ENCODE results near the gene LCA5.

Gene LCA5

GRCh38 chr6:79520534-79520933, 16.7 kb downstream of the LCA5 start:
- no peak overlapping the region for H3K4me3 ChIP-seq (ENCODE audit: low read depth, low read length)
- no peak for DNase-seq (ENCODE audit: low read depth)
- TF ChIP-seq, protein P1, sequence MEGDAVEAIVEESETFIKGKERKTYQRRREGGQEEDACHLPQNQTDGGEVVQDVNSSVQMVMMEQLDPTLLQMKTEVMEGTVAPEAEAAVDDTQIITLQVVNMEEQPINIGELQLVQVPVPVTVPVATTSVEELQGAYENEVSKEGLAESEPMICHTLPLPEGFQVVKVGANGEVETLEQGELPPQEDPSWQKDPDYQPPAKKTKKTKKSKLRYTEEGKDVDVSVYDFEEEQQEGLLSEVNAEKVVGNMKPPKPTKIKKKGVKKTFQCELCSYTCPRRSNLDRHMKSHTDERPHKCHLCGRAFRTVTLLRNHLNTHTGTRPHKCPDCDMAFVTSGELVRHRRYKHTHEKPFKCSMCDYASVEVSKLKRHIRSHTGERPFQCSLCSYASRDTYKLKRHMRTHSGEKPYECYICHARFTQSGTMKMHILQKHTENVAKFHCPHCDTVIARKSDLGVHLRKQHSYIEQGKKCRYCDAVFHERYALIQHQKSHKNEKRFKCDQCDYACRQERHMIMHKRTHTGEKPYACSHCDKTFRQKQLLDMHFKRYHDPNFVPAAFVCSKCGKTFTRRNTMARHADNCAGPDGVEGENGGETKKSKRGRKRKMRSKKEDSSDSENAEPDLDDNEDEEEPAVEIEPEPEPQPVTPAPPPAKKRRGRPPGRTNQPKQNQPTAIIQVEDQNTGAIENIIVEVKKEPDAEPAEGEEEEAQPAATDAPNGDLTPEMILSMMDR (IDR thresholded peaks at IDR 0.05; ENCODE audit: insufficient read depth, low read depth, low read length, missing control alignments): no peak

GRCh38 chr6:79518842-79519241, 18.4 kb downstream of the LCA5 start:
- TF ChIP-seq, protein P1 (IDR thresholded peaks at IDR 0.05; ENCODE audit: insufficient read depth, low read depth, low read length, missing control alignments): no peak
- H3K4me3 ChIP-seq (ENCODE audit: low read depth, low read length): no peak overlapping the region
- no peak for DNase-seq (ENCODE audit: low read depth)

DNA sequence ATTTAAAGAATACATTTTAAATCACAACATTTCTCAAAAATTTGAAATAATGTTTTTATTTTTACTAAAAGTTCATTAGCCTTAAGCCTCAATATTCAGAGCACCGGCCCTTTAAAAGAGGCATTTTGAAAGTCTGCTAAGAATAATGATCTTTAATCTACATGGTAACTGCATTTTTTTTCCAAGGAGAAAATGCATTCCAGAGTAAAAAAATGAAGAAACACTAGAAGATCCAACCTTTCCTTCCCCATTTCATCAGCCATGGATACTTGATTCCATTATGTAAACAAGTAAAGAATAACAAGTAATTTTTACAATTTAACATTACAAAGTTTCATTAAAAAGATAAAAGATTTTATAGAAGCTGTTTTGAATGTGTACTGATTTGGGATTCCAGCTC, 21.8 kb downstream of the LCA5 start:
- no peak for DNase-seq (ENCODE audit: low read depth)
- TF ChIP-seq, protein P1 (IDR thresholded peaks at IDR 0.05; ENCODE audit: insufficient read depth, low read depth, low read length, missing control alignments): no peak
- no peak overlapping the region for H3K4me3 ChIP-seq (ENCODE audit: low read depth, low read length)

- no peak for DNase-seq (ENCODE audit: low read depth)
- TF ChIP-seq, protein P1 (IDR thresholded peaks at IDR 0.05; ENCODE audit: insufficient read depth, low read depth, low read length, missing control alignments): no peak
- H3K4me3 ChIP-seq (ENCODE audit: low read depth, low read length): no peak overlapping the region
Observed at GRCh38 chr6:79513111-79513510, 24.1 kb downstream of the LCA5 start.

DNA sequence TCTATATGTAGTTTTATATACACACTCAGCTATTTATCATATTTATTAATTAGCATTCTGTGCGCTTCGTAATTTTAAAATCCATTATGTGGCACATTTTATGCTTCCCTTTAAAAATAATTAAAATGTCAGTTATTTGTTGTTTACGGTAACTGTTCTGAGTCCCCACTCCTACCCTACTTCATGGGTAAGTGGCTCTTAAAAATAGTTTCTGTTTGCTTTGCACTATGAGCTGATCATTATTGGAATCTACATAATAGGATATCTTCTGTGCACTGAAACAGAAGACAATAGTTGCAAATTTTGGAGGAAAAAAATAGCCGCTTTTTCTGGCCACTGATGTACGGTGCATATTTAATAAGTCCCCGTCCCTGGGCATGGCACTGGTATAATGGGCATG, 25.2 kb downstream of the LCA5 start:
- TF ChIP-seq, protein P1 (IDR thresholded peaks at IDR 0.05; ENCODE audit: insufficient read depth, low read depth, low read length, missing control alignments): no peak
- no peak for DNase-seq (ENCODE audit: low read depth)
- H3K4me3 ChIP-seq (ENCODE audit: low read depth, low read length): no peak overlapping the region

- H3K4me3 ChIP-seq (ENCODE audit: low read depth, low read length): no peak overlapping the region
- no peak for DNase-seq (ENCODE audit: low read depth)
- TF ChIP-seq, protein P1 (IDR thresholded peaks at IDR 0.05; ENCODE audit: insufficient read depth, low read depth, low read length, missing control alignments): no peak
Observed at GRCh38 chr6:79510707-79511106, 26.5 kb downstream of the LCA5 start.

GRCh38 chr6:79506251-79506650, 31.0 kb downstream of the LCA5 start:
- TF ChIP-seq, protein P1 (IDR thresholded peaks at IDR 0.05; ENCODE audit: insufficient read depth, low read depth, low read length, missing control alignments): no peak

More at GRCh38 chr6:79506251-79506650, 31.0 kb downstream of the LCA5 start:
- no peak for DNase-seq (ENCODE audit: low read depth)
- H3K4me3 ChIP-seq (ENCODE audit: low read depth, low read length): no peak overlapping the region
